ENCODE data around the gene VCY1B.
"Not testable (repeated sequence)": the region's sequence is repeated elsewhere in the genome, so short reads cannot be mapped to it uniquely, and the experiment has no call there.

- TF ChIP-seq CTCF (IDR thresholded peaks at IDR 0.05; ENCODE audit: poor library complexity, severe bottlenecking); MXI1 (conservative IDR thresholded peaks at IDR 0.05; ENCODE audit: poor library complexity, severe bottlenecking); REST (IDR thresholded peaks at IDR 0.05; ENCODE audit: borderline replicate concordance): not testable (repeated sequence)
Measured at GRCh38 chrY:14055927-14056326, at the start of gene VCY1B.

All from neural cell (in vitro differentiated cells).